Measurements from ENCODE around the gene ST7. TPM values are rescaled to one million over a fixed set of nuclear protein-coding genes. Genes with fewer than 3 reads are reported as not detected.
"Not testable (repeated sequence)": the region's sequence is repeated elsewhere in the genome, so short reads cannot be mapped to it uniquely, and the experiment has no call there.

The ST7 gene
- total RNA-seq, 2 donors from 2014 or later = 6.1 to 8.0 TPM

GRCh38 chr7:116933465-116933864 is 19.8 kb upstream of the ST7 start:
- H3K4me1 Mint-ChIP-seq = peaks cover 7% of the 10 kb centered on the region
- no peaks in the 10 kb centered on the region for H3K9me3 ChIP-seq (ENCODE audit: control insufficient read depth, low read length, poor library complexity, severe bottlenecking)
- DNase-seq = no peak
- no peak overlapping the region for H3K27ac Mint-ChIP-seq
- ATAC-seq = no peak
- peaks cover 55% of the 10 kb centered on the region for H3K27me3 Mint-ChIP-seq
- H3K4me3 Mint-ChIP-seq = no peak overlapping the region
- no peaks in the 10 kb centered on the region for H3K36me3 Mint-ChIP-seq (ENCODE audit: low read depth)

GRCh38 chr7:116934580-116934979 is 18.7 kb upstream of the ST7 start:
- H3K4me1 Mint-ChIP-seq = peaks cover 7% of the 10 kb centered on the region
- H3K27me3 Mint-ChIP-seq = peaks cover 57% of the 10 kb centered on the region
- no peak overlapping the region for H3K27ac Mint-ChIP-seq
- DNase-seq = no peak
- H3K9me3 ChIP-seq (ENCODE audit: control insufficient read depth, low read length, poor library complexity, severe bottlenecking) = no peaks in the 10 kb centered on the region
- no peak overlapping the region for H3K4me3 Mint-ChIP-seq
- no peak for ATAC-seq
- no peaks in the 10 kb centered on the region for H3K36me3 Mint-ChIP-seq (ENCODE audit: low read depth)

- not testable (repeated sequence) for ATAC-seq; H3K4me1 Mint-ChIP-seq; H3K4me3 Mint-ChIP-seq; DNase-seq; H3K9me3 ChIP-seq (ENCODE audit: control insufficient read depth, low read length, poor library complexity, severe bottlenecking); H3K36me3 Mint-ChIP-seq (ENCODE audit: low read depth); H3K27ac Mint-ChIP-seq
- H3K27me3 Mint-ChIP-seq = peaks cover 45% of the 10 kb centered on the region
Measured at GRCh38 chr7:116936844-116937243, 16.5 kb upstream of the ST7 start.

- no peak overlapping the region for H3K4me3 Mint-ChIP-seq
- H3K27ac Mint-ChIP-seq = no peak overlapping the region
- H3K27me3 Mint-ChIP-seq = peaks cover 40% of the 10 kb centered on the region
- no peak for ATAC-seq
- no peak for DNase-seq
- no peaks in the 10 kb centered on the region for H3K36me3 Mint-ChIP-seq (ENCODE audit: low read depth)
- H3K9me3 ChIP-seq (ENCODE audit: control insufficient read depth, low read length, poor library complexity, severe bottlenecking) = no peaks in the 10 kb centered on the region
- H3K4me1 Mint-ChIP-seq = no peaks in the 10 kb centered on the region
Measured at GRCh38 chr7:116938678-116939077, 14.6 kb upstream of the ST7 start.

GRCh38 chr7:116940689-116941370 is 12.5 kb upstream of the ST7 start:
- Mint-ChIP-seq H3K27ac (no peak overlapping the region), H3K4me3 (no peak overlapping the region), H3K27me3 (peaks cover 26% of the 10 kb centered on the region), H3K4me1 (no peaks in the 10 kb centered on the region), H3K36me3 (ENCODE audit: low read depth) (no peaks in the 10 kb centered on the region)
- H3K9me3 ChIP-seq (ENCODE audit: control insufficient read depth, low read length, poor library complexity, severe bottlenecking) = no peaks in the 10 kb centered on the region
- no peak for ATAC-seq
- DNase-seq = no peak

GRCh38 chr7:116942504-116942903 is 10.8 kb upstream of the ST7 start:
- H3K27ac Mint-ChIP-seq = no peak overlapping the region
- no peak overlapping the region for H3K4me3 Mint-ChIP-seq
- ATAC-seq = no peak
- no peaks in the 10 kb centered on the region for H3K9me3 ChIP-seq (ENCODE audit: control insufficient read depth, low read length, poor library complexity, severe bottlenecking)
- no peaks in the 10 kb centered on the region for H3K36me3 Mint-ChIP-seq (ENCODE audit: low read depth)
- DNase-seq = no peak
- no peaks in the 10 kb centered on the region for H3K4me1 Mint-ChIP-seq
- peaks cover 9% of the 10 kb centered on the region for H3K27me3 Mint-ChIP-seq

- no peaks in the 10 kb centered on the region for H3K36me3 Mint-ChIP-seq (ENCODE audit: low read depth)
- DNase-seq (no peak), ATAC-seq (no peak)
- H3K4me3 Mint-ChIP-seq = no peak overlapping the region
- peaks cover 3% of the 10 kb centered on the region for H3K4me1 Mint-ChIP-seq
- peaks cover 11% of the 10 kb centered on the region for H3K27me3 Mint-ChIP-seq
- no peak overlapping the region for H3K27ac Mint-ChIP-seq
- no peaks in the 10 kb centered on the region for H3K9me3 ChIP-seq (ENCODE audit: control insufficient read depth, low read length, poor library complexity, severe bottlenecking)
Measured at GRCh38 chr7:116948934-116949333, 4.4 kb upstream of the ST7 start.

GRCh38 chr7:116949941-116950801 is 3.1 kb upstream of the ST7 start:
- Mint-ChIP-seq H3K27me3 (peaks cover 11% of the 10 kb centered on the region), H3K27ac (no peak overlapping the region), H3K36me3 (ENCODE audit: low read depth) (no peaks in the 10 kb centered on the region), H3K4me3 (no peak overlapping the region), H3K4me1 (peaks cover 7% of the 10 kb centered on the region)
- DNase-seq (no peak), ATAC-seq (no peak)
- H3K9me3 ChIP-seq (ENCODE audit: control insufficient read depth, low read length, poor library complexity, severe bottlenecking) = no peaks in the 10 kb centered on the region

- Mint-ChIP-seq H3K27ac (no peak overlapping the region), H3K4me1 (peaks cover 12% of the 10 kb centered on the region), H3K27me3 (peaks cover 11% of the 10 kb centered on the region), H3K4me3 (no peak overlapping the region), H3K36me3 (ENCODE audit: low read depth) (no peaks in the 10 kb centered on the region)
- no peaks in the 10 kb centered on the region for H3K9me3 ChIP-seq (ENCODE audit: control insufficient read depth, low read length, poor library complexity, severe bottlenecking)
- DNase-seq (no peak), ATAC-seq (no peak)
Measured at GRCh38 chr7:116950889-116951351, 2.4 kb upstream of the ST7 start.

- Mint-ChIP-seq H3K36me3 (ENCODE audit: low read depth) (no peaks in the 10 kb centered on the region), H3K4me1 (peaks cover 18% of the 10 kb centered on the region), H3K27me3 (peaks cover 11% of the 10 kb centered on the region), H3K27ac (no peak overlapping the region), H3K4me3 (peak overlapping the region; percentile 41)
- no peak for DNase-seq
- no peaks in the 10 kb centered on the region for H3K9me3 ChIP-seq (ENCODE audit: control insufficient read depth, low read length, poor library complexity, severe bottlenecking)
- no peak for ATAC-seq
Measured at GRCh38 chr7:116951366-116952292, 1.7 kb upstream of the ST7 start.

GRCh38 chr7:116952635-116953371 is 498 bp upstream of the ST7 start:
- Mint-ChIP-seq H3K4me3 (peak overlapping the region; percentile 84), H3K36me3 (ENCODE audit: low read depth) (no peaks in the 10 kb centered on the region), H3K4me1 (peaks cover 19% of the 10 kb centered on the region), H3K27me3 (peaks cover 11% of the 10 kb centered on the region), H3K27ac (peak overlapping the region; percentile 70)
- H3K9me3 ChIP-seq (ENCODE audit: control insufficient read depth, low read length, poor library complexity, severe bottlenecking) = no peaks in the 10 kb centered on the region
- ATAC-seq (no peak), DNase-seq (no peak)

Data from T-helper 17 cell (primary cell).